HFFc6 (cell line): ENCODE data around the gene PEDS1. TPM values are rescaled to one million over a fixed set of nuclear protein-coding genes. Genes with fewer than 3 reads are reported as not detected.

Experiments
- DNase-seq: peaks from one replicate; pipeline ENCODE4 v3.0.0-alpha.2; 2018
- H3K27ac Mint-ChIP-seq: 2 replicates; pipeline ENCODE4 v1.8.0; 2020; ENCODE audit warnings: mild to moderate bottlenecking, mixed read lengths
- H3K27me3 Mint-ChIP-seq: 2 replicates; pipeline ENCODE4 v1.8.0; 2021; ENCODE audit warnings: mild to moderate bottlenecking, moderate library complexity, mixed read lengths; ENCODE audit not compliant: insufficient read depth
- H3K36me3 Mint-ChIP-seq: 2 replicates; pipeline ENCODE4 v1.8.0; 2021; ENCODE audit warnings: low read depth, mixed read lengths
- H3K4me1 Mint-ChIP-seq: 2 replicates; pipeline ENCODE4 v1.8.0; 2020; ENCODE audit warnings: low read depth, mixed read lengths
- H3K4me3 Mint-ChIP-seq: 2 replicates; pipeline ENCODE4 v1.8.0; 2020; ENCODE audit warnings: mild to moderate bottlenecking, moderate library complexity, mixed read lengths
- H3K9me3 Mint-ChIP-seq: 2 replicates; pipeline ENCODE4 v1.8.0; 2020; ENCODE audit warnings: mild to moderate bottlenecking, mixed read lengths
- total RNA-seq, 6 experiments: library from RNA; stranded (reverse); fragmentation: NEBNext Ultra II Directional; extraction: Animal tissue kit (Norgen Biotek cat#: 25700); gene quantifications; 2 replicates in 1 of 6; 3 replicates in 5 of 6; pipeline ENCODE4 v1.2.3, GENCODE V29; 2021
- TF ChIP-seq, protein P1 (sequence below): fragments of 200-600 bp; sonication (generic); IDR thresholded peaks from 2 replicates; pipeline ENCODE4 v1.5.0; 2021; ENCODE audit warnings: antibody characterized with exemption, mild to moderate bottlenecking

PEDS1 gene
- total RNA-seq, 6 experiments from 2014 or later = 25.8 to 29.8 (median 27.8) TPM

DNA sequence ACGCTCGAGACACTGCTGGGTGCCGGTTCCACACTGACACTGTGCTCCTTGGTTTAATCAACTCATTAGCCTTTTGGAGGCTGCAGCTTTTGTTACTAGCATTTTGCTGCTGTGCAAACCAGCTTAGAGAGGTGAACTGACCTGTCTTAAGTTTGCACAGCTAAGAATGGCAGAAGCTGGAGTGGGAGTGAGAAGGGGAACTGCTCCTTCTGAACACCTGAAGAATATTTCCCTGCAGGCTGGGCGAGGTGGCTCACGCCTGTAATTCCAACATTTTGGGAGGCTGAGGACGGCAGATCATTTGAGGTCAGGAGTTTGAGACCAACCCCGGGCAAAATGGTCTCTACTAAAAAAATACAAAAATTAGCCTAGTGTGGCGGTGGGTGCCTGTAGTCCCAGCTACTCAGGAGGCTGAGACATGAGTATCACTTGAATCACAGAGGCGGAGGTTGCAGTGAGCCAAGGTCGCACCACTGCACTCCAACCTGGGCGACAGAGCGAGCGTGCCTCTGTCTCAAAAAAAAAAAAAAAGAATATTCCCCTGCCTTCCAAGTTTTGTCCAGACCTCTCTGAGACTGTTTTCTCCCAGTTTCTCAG lies 42.1 kb upstream of the PEDS1 start:
- Mint-ChIP-seq H3K36me3 (peaks cover 32% of the 10 kb centered on the region), H3K9me3 (peaks cover 9% of the 10 kb centered on the region; the same call in 1 of the 2 replicates), H3K27me3 (peaks cover 14% of the 10 kb centered on the region), H3K4me1 (peaks cover 32% of the 10 kb centered on the region), H3K4me3 (no peak overlapping the region), H3K27ac (peak overlapping the region; percentile 99)
- TF ChIP-seq, protein P1, sequence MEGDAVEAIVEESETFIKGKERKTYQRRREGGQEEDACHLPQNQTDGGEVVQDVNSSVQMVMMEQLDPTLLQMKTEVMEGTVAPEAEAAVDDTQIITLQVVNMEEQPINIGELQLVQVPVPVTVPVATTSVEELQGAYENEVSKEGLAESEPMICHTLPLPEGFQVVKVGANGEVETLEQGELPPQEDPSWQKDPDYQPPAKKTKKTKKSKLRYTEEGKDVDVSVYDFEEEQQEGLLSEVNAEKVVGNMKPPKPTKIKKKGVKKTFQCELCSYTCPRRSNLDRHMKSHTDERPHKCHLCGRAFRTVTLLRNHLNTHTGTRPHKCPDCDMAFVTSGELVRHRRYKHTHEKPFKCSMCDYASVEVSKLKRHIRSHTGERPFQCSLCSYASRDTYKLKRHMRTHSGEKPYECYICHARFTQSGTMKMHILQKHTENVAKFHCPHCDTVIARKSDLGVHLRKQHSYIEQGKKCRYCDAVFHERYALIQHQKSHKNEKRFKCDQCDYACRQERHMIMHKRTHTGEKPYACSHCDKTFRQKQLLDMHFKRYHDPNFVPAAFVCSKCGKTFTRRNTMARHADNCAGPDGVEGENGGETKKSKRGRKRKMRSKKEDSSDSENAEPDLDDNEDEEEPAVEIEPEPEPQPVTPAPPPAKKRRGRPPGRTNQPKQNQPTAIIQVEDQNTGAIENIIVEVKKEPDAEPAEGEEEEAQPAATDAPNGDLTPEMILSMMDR = no peak
- DNase-seq = no peak

DNA sequence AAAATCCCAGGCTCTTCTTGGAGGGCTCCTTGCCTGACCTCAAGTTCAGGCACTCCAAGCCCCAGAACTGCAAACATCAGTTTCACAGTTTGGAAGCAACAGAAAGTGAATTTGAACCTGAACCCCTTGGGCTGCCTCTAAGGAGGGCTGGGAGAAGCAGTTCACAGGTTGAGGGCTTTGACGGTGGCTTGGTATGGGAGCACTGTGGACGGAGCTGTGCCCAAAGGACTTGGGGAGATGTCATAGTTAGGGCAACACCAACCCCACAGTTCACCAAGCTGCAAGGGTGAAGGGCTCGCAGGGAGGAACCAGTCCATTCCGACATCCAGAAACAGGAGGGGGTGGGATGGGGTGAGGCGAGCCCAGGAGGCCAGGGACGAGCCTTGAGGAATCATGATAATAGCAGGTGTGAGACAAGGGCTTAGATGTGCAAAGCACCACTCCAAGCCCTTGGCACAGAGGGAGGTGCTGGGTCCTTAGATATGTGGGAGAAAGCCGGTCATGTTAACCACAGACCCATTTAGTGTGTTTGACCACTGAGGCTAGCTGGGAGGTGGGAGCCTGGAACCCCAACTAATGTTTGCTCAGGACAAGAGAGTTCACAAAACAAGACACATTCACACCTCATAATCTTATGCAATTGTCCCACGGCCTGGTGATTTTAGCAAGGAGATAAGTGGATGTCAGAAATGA lies 41.5 kb upstream of the PEDS1 start:
- DNase-seq = no peak
- peak overlapping the region; percentile 99 for H3K27ac Mint-ChIP-seq

DNA sequence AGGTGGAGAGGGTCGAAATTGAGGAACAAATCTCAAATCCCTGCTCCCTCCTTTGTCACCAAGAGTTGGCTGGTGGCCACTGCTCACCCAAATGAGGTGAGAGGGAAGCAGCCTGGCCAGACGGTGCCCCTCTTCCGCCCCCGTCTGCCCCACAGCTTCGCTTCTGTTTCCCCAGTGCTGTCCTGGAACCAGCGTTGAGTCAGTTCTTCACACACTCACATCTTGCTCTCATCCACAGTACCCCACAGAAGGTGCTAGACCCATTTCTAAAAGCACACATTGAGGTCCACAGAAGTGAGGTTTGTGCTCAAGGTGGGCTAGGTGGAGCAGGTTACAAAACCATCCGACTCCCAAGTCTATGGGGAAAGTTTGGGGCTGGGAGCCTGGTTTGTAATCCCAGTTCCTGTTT lies 40.9 kb upstream of the PEDS1 start:
- peaks cover 32% of the 10 kb centered on the region for H3K4me1 Mint-ChIP-seq
- H3K9me3 Mint-ChIP-seq = peaks cover 3% of the 10 kb centered on the region; the same call in 1 of the 2 replicates
- DNase-seq = no peak
- H3K27me3 Mint-ChIP-seq = peaks cover 14% of the 10 kb centered on the region
- peak overlapping the region; percentile 99 for H3K27ac Mint-ChIP-seq
- TF ChIP-seq, protein P1 = no peak
- H3K4me3 Mint-ChIP-seq = peak overlapping the region; percentile 99
- H3K36me3 Mint-ChIP-seq = peaks cover 29% of the 10 kb centered on the region

More for the DNA sequence above, 41.5 kb upstream of the PEDS1 start:
- Mint-ChIP-seq H3K27me3 (peaks cover 14% of the 10 kb centered on the region), H3K4me1 (peaks cover 32% of the 10 kb centered on the region), H3K36me3 (peaks cover 32% of the 10 kb centered on the region), H3K4me3 (peak overlapping the region; percentile 99), H3K9me3 (peaks cover 9% of the 10 kb centered on the region; the same call in 1 of the 2 replicates)
- TF ChIP-seq, protein P1 = no peak

DNA sequence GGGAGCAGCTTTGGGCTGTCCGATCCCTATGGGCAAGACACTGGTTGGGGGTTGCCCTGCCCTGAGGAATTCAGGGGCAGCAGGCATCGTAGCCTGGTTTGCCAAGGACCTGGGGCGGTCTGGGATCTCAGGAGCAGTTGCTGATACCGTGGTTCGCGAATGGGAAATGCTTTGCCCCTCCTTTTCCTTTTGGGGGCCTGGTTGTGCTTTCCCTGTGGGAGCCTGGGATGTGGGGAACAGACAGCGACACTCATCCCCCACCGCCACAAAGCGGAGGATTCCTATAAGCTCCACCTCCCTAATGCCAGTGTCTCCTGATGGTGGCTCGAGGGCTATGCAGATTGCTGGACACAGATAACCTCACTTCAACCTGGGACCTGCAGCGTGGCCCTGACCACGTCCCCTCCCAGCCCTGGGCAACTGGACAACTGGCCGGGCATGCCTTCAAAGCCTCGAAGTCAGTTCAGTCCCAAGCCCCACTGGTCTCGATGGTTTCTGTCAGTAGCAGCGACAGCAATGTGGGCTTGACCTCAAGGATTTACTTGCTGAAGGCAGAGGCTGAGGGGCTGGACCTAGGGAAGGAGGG lies 40.4 kb upstream of the PEDS1 start:
- TF ChIP-seq, protein P1 = no peak
- Mint-ChIP-seq H3K9me3 (no peaks in the 10 kb centered on the region), H3K36me3 (peaks cover 26% of the 10 kb centered on the region), H3K27me3 (peaks cover 14% of the 10 kb centered on the region), H3K4me1 (peaks cover 32% of the 10 kb centered on the region), H3K27ac (peak overlapping the region; percentile 99), H3K4me3 (peak overlapping the region; percentile 99)
- DNase-seq = peak; percentile 12

DNA sequence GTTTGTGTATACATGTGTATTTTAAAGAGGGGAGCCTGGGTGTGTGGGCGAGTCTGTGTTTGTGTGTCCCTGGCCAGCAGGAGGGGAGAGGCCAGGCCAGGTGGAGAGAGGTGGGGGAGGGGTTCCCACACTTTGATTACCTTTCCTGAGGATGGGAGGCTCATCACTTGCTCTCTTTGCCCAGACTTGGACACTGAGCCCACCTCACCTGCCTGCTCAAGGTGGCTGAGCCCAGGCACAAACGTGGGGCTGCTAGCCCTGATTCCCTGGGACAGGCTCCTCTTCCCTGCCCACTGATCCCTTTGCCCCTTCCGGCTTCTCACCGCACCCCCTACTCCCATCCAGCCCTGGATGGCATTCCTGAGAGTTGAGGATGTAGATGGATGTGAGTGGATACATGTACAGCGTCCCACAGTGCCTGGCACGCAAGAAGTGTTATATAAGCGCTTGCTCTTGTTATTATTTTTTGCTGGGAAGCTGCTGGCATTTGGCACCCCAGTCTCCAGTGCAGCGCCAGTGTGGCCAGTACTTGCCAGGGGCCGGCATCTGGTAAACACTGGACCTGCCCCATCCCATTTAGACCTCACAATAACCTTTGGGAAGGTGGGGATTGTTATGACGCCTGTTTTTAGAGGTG lies 39.8 kb upstream of the PEDS1 start:
- Mint-ChIP-seq H3K27ac (peak overlapping the region; percentile 99), H3K9me3 (no peaks in the 10 kb centered on the region), H3K4me3 (peak overlapping the region; percentile 99), H3K4me1 (peaks cover 32% of the 10 kb centered on the region), H3K27me3 (peaks cover 14% of the 10 kb centered on the region), H3K36me3 (peaks cover 26% of the 10 kb centered on the region)
- TF ChIP-seq, protein P1 = no peak
- peak; percentile 66 for DNase-seq
